ENCODE measurements around the gene OSBPL7.

The OSBPL7 gene

DNA sequence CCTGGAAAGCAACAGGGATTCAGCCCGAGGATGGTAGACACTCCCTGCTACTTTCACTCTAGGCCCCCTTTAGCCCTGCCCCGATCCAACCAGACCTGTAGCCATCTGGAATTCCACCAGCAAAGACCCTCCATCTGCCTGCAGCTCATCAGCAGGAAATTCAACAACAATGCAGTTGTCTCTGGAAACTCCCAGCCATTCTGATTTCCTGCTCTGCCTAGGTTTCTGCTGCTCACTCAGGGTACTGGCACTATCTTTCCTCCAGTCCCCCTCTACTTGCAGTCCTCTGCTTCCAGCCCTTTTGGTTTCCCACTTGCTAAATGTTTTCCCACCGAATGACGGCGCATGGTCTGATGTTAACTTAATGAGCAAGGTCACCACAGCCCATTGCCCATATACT, 32.0 kb upstream of the OSBPL7 start:
- no peak for ATAC-seq (replicated peaks)
- peaks cover 87 to 96% of the 10 kb centered on the region in 2 donors for H3K27me3 Mint-ChIP-seq
- H3K36me3 Mint-ChIP-seq (ENCODE audit: insufficient read depth): no peaks in the 10 kb centered on the region
- DNase-seq: no peak
- H3K27ac Mint-ChIP-seq: no peak overlapping the region
- no peak overlapping the region for H3K4me3 Mint-ChIP-seq
- peaks cover 13 to 16% of the 10 kb centered on the region in 2 donors for H3K4me1 Mint-ChIP-seq (ENCODE audit: low read depth in 2 of 2)
- no peaks in the 10 kb centered on the region for H3K9me3 Mint-ChIP-seq

DNA sequence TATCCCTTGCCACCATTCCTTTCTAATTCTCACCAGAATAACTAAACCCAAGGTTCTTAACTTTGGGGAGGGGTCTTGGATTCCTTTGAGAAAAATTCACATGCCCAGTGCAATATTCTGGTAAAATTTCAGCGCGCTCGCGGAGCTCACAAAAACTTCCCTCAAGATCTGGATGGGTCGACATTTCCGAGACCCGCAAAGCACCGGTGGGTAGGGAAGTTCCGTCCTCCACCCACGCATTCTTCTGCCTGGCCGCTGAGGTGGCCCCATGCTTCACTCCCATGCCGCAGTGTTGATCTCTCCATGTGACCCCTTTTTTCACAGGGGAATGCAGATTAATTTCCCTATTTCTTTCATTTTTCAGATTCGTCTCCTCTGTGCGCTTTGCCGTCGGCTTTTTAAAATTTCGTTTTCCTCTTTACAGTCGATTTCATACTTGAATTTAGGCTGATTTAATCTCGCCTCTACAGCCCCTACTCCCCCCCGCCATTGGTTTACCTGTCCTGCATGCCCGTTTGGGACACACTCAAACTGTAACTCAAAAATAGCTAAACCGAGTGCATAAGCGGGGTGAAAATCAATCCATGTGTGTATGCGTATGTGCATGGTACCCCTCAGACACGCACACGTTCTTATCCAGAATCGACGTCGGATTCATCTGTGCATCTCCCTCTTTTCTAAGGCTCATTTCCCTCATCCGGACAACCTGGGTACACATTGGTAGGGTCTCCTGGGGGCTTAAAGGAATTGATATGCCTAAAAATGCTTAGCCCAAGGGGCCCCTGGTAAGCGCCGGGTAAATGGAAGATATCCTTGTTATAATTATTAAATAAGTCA, 30.7 kb upstream of the OSBPL7 start:
- peaks cover 14 to 16% of the 10 kb centered on the region in 2 donors for H3K4me1 Mint-ChIP-seq (ENCODE audit: low read depth in 2 of 2)
- peak overlapping the region; percentile 68 to 72 for H3K4me3 Mint-ChIP-seq
- DNase-seq (no peak), ATAC-seq (replicated peaks) (no peak)
- peaks cover 84 to 98% of the 10 kb centered on the region in 2 donors for H3K27me3 Mint-ChIP-seq
- H3K27ac Mint-ChIP-seq: no peak overlapping the region
- no peaks in the 10 kb centered on the region for H3K9me3 Mint-ChIP-seq
- no peaks in the 10 kb centered on the region for H3K36me3 Mint-ChIP-seq (ENCODE audit: insufficient read depth)

DNA sequence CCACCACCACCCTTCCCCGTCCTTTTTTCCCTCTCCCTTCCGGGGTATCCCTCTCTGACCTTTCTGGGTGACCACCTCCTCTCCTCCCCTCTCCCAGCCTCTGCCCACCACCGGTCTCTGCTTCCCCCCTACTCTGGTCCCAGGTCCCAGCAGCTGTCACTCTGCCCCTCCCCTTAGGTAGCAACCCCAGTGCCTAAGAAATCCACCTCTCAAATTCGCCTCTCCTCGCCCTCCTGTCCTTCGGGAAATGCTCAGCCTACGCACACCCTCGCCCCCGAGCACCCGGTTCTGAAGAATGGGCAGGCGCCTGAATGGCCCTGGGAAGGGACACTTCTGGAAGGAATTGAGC, 30.1 kb upstream of the OSBPL7 start:
- DNase-seq (no peak), ATAC-seq (replicated peaks) (no peak)
- Mint-ChIP-seq H3K36me3 (ENCODE audit: insufficient read depth) (no peaks in the 10 kb centered on the region), H3K27ac (no peak overlapping the region), H3K27me3 (peaks cover 86 to 99% of the 10 kb centered on the region in 2 donors), H3K4me3 (peak overlapping the region; percentile 68 to 72), H3K4me1 (ENCODE audit: low read depth in 2 of 2) (peaks cover 15 to 16% of the 10 kb centered on the region in 2 donors), H3K9me3 (no peaks in the 10 kb centered on the region)

DNA sequence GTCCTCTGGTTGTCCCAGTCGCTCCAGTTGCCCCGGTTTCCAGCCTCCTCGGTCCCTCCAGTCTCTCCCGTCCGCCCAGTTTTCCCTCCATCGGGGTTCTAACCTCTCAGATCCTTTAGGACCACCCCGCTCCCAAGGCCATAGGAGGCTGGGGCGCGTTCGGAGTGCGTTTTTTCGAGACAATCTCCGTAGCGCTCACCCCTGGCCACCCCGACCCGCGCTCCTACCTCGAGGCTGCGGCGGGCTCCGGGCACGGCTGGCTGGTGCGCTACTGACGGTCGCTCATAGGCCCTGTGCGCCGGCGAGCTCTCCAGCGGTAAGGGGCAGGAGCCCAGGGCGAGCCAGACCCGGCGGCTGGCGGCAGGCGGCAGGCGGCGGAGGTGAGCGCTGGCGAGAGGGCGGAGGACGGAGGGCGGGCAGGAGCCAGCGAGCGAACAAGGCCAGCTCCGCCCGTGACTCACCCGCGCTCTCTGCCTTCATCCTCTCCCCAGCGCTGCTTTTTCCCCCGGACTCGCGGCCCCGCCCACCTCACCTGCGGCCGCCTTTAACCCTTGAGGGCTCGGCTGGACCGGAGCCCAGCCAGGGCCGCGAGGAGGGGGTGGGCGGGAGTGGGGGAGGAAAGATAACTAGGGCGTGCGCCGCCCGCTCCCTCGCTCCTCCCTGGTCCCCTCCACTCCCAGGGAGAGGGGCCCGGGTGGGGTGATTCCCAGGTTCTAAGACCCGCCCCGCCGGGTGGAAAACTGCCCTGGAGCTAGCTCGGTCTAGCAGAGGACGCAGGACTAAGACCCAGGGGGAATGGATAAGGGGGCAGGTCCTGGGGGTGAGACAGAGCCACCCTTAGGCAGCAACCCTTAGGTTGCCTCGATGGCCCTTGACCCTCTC, 29.3 kb upstream of the OSBPL7 start, which contains the start of gene SP6:
TSS of gene SP6 (minus strand) at position 472 of the 882 bp plus-strand sequence. CDS start 2,734 bp downstream, outside the sequence.
- ATAC-seq (replicated peaks) (peak; percentile 89), DNase-seq (peak; percentile 40 to 54 (median 51))
- Mint-ChIP-seq H3K27me3 (peaks cover 86 to 99% of the 10 kb centered on the region in 2 donors), H3K27ac (peak within 1 kb of the TSS in 1 of 2 donors; percentile 75), H3K4me1 (ENCODE audit: low read depth in 2 of 2) (peaks cover 15 to 16% of the 10 kb centered on the region in 2 donors), H3K4me3 (peak within 1 kb of the TSS; percentile 68 to 73), H3K36me3 (ENCODE audit: insufficient read depth) (no peaks in the 10 kb centered on the region), H3K9me3 (no peaks in the 10 kb centered on the region)

DNA sequence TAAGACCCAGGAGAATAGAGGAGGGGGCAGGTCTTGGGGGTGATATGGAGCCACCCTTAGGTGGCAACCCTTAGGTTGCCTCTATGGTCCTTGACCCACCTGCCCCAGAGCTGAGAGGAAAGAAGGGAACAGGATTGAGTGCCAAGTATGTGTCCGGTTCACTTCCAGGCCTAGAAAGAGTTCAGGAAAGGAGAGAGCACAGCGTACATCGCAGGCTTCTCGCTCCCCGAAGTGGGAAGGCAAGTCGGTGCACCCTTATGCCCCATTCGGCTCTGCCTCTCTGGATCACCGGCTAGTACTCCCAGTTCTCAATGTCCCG, 28.7 kb upstream of the OSBPL7 start:
- Mint-ChIP-seq H3K36me3 (ENCODE audit: insufficient read depth) (no peaks in the 10 kb centered on the region), H3K27me3 (peaks cover 86 to 99% of the 10 kb centered on the region in 2 donors), H3K4me1 (ENCODE audit: low read depth in 2 of 2) (peaks cover 15 to 16% of the 10 kb centered on the region in 2 donors), H3K4me3 (peak overlapping the region; percentile 66 to 73), H3K9me3 (no peaks in the 10 kb centered on the region), H3K27ac (peak overlapping the region in 1 of 2 donors; percentile 75)
- no peak for DNase-seq
- ATAC-seq (replicated peaks): no peak

DNA sequence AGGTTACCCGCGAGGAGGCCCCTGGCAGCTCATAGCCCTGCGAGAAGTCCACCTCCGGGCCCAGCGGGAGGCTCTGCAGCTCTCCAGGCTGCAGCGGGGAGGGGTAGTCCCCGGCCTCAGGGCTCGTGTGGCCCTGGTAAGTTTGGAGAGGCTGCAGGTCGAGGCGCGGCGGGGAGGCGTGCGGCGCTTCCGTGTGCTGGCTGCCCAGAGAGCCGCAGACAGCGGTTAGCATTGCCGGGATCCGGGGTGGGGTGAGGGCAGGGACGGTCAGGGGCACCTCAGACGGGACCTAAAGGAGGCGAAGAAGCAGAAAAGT, 26.6 kb upstream of the OSBPL7 start:
- H3K4me1 Mint-ChIP-seq (ENCODE audit: low read depth in 2 of 2): peaks cover 16 to 17% of the 10 kb centered on the region in 2 donors
- H3K4me3 Mint-ChIP-seq: no peak overlapping the region
- ATAC-seq (replicated peaks) (no peak), DNase-seq (no peak)
- H3K27ac Mint-ChIP-seq: no peak overlapping the region
- no peaks in the 10 kb centered on the region for H3K36me3 Mint-ChIP-seq (ENCODE audit: insufficient read depth)
- peaks cover 72 to 92% of the 10 kb centered on the region in 2 donors for H3K27me3 Mint-ChIP-seq
- H3K9me3 Mint-ChIP-seq: no peaks in the 10 kb centered on the region

DNA sequence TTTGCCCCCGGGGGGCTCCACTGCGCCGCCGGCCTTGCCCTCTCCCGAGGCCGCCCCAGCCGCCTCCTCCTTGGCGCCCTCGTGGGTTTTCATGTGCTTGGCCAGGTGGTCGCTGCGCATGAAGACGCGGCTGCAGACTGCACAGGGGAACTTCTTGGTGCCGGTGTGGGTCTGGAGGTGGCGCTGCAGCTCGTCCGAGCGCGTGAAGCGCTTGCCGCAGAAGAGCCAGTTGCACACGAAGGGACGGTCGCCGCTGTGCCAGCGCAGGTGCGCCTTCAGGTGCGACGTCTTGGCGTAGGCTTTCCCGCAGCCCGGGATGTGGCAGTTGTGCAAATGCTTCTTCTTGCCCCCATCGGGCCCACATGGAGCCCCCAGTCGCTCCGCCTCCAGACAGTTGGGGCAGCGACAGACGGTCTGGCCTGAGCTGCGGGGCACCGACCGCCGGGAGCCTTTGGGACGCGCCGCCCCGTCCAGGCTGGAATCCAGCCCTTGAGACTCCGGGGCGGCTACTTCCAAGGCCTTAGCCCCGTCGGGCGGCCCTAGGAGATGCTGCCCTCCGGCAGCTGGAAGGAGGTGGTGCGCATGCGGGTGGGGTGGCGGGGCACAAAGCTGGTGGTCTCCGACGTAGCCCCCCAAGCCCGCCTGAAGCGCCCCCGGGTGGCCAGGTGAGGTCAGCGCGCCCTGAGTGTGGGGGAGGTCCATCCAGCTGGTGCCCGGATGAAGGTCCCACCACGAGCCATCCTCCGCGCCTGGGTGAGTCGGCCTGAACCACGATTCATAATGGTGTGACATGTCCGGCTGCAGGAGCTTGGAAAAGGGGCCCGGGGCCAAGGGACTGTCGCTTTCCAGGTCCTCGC, 26.0 kb upstream of the OSBPL7 start:
- no peaks in the 10 kb centered on the region for H3K36me3 Mint-ChIP-seq (ENCODE audit: insufficient read depth)
- H3K4me1 Mint-ChIP-seq (ENCODE audit: low read depth in 2 of 2): peaks cover 16 to 17% of the 10 kb centered on the region in 2 donors
- H3K9me3 Mint-ChIP-seq: no peaks in the 10 kb centered on the region
- H3K27ac Mint-ChIP-seq: no peak overlapping the region
- DNase-seq: no peak
- H3K4me3 Mint-ChIP-seq: no peak overlapping the region
- ATAC-seq (replicated peaks): peak; percentile 31
- peaks cover 66 to 86% of the 10 kb centered on the region in 2 donors for H3K27me3 Mint-ChIP-seq

DNA sequence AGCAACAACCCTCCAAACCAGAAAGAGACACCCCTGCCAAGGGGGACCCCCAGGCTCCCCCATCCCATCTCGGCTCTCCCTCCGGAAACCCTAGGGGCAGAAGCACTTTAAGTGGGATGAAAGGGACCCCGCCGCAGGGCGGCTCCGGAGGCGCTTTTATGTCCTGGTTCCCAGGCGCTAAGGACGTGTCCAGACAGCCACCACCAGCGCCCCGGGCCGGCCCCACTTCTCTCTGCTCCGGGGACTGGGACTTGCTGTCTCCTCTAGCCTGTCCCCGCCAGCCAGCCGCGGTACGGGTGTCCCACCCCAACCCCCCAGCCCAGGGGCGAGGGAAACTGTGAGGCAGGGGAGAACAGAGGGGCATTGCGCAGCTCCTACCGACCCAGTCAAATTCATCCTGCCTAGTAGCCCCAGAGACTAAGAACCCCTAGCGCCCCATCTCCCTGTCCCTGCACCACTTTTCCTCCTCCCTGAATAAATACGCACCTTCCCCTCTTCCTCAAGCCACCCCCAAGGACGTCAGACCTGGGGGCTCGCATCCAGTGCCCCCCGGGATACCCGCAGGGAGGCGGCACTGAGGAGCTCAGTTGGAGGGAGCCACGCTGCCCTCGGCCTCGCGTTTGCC, 25.2 kb upstream of the OSBPL7 start:
- Mint-ChIP-seq H3K4me3 (no peak overlapping the region), H3K27ac (no peak overlapping the region), H3K4me1 (ENCODE audit: low read depth in 2 of 2) (peaks cover 9% of the 10 kb centered on the region in 2 donors), H3K36me3 (ENCODE audit: insufficient read depth) (no peaks in the 10 kb centered on the region), H3K9me3 (no peaks in the 10 kb centered on the region), H3K27me3 (peaks cover 59 to 79% of the 10 kb centered on the region in 2 donors)
- no peak for ATAC-seq (replicated peaks)
- DNase-seq: no peak

DNA sequence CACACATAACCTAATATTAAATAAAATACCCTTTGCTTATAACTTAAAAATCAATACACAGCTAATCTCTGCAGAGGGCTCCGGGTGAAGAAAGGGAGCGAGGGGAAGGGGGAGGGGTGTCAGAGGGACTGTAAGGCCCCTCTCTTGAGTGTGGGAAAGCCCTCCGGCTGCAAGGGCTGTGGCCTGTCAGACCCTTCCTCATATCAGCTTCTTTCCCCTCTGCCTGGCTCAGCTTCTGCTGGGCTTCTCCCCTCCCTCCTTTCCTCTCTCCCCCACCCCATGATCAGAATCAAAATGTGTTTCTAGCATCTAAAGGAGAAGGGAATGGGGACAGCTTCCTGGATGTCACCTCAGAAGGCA, 24.1 kb upstream of the OSBPL7 start:
- ATAC-seq (replicated peaks): no peak
- H3K27ac Mint-ChIP-seq: no peak overlapping the region

DNA sequence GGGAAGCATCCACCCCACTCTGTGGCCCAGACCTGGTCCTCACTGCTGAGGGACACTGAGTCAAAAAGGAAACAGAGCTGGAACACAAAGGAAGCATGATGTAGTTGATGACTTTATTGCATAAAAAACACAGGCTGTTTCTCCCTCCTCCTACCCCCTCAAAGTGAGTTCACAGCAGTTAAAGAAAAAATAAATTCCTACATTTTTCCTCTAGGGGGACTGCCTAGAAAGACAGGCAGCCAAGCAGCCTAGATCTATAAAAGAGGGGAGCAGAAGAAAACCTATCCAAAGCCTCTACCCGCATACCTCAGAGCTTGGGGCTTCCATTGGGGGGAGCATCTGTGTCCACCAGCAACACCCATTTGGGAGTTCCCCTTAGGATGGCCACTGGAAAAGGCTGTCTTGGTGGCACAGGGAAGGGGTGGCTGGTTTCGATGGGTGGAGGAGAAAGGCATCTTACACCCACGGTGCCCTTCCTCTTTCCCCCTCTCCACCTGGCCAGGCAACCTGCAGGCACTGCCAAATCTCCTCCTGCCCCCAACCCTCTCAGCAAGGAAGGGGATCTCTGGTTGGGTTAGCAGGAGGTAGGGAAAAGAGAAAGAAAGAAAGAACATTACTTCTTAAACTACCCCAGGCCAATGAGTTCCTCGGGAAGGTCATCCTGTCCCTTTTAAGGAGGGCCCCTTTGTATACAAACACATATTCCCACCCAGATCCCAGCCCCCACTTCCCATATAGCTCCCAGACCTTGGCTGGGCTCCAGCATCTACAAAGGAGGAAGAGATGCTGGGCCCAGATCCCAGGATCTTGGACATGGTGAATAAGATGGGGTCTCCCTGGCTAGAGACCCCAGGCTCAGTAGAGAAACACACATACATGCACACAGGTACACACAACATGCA, 23.5 kb upstream of the OSBPL7 start:
- DNase-seq: no peak
- ATAC-seq (replicated peaks): no peak
- H3K27me3 Mint-ChIP-seq: peaks cover 47 to 63% of the 10 kb centered on the region in 2 donors
- no peak overlapping the region for H3K27ac Mint-ChIP-seq
- H3K36me3 Mint-ChIP-seq (ENCODE audit: insufficient read depth): no peaks in the 10 kb centered on the region
- H3K9me3 Mint-ChIP-seq: no peaks in the 10 kb centered on the region
- peaks cover 10 to 15% of the 10 kb centered on the region in 2 donors for H3K4me1 Mint-ChIP-seq (ENCODE audit: low read depth in 2 of 2)
- H3K4me3 Mint-ChIP-seq: no peak overlapping the region

More for the DNA sequence above, 24.1 kb upstream of the OSBPL7 start:
- peaks cover 53 to 69% of the 10 kb centered on the region in 2 donors for H3K27me3 Mint-ChIP-seq
- peaks cover 11 to 12% of the 10 kb centered on the region in 2 donors for H3K4me1 Mint-ChIP-seq (ENCODE audit: low read depth in 2 of 2)
- no peaks in the 10 kb centered on the region for H3K36me3 Mint-ChIP-seq (ENCODE audit: insufficient read depth)
- no peaks in the 10 kb centered on the region for H3K9me3 Mint-ChIP-seq
- H3K4me3 Mint-ChIP-seq: no peak overlapping the region
- DNase-seq: no peak

DNA sequence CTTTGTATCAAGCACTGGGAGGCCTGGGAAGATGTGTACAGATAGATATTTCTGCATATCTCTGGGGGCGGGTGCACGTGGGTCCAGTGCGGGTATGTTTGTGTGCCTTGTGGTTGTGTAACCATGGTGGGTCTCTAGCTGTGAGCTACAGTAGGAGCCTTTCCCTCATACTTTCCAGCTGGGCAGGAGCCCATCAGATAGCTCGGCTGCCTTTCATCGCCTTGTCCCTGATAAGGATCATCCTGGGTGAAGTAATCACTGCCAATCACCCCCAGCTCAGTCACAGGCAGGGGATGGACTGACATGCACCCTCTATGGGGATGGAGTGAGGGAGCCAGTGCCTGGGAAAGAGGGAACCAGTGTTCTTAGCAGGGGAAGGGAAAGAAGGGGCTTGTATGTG, 22.6 kb upstream of the OSBPL7 start:
- peaks cover 17 to 20% of the 10 kb centered on the region in 2 donors for H3K4me1 Mint-ChIP-seq (ENCODE audit: low read depth in 2 of 2)
- H3K27ac Mint-ChIP-seq: no peak overlapping the region
- no peak for DNase-seq
- no peaks in the 10 kb centered on the region for H3K9me3 Mint-ChIP-seq
- no peak for ATAC-seq (replicated peaks)
- peaks cover 38 to 54% of the 10 kb centered on the region in 2 donors for H3K27me3 Mint-ChIP-seq
- no peak overlapping the region for H3K4me3 Mint-ChIP-seq
- H3K36me3 Mint-ChIP-seq (ENCODE audit: insufficient read depth): peaks cover 3% of the 10 kb centered on the region

DNA sequence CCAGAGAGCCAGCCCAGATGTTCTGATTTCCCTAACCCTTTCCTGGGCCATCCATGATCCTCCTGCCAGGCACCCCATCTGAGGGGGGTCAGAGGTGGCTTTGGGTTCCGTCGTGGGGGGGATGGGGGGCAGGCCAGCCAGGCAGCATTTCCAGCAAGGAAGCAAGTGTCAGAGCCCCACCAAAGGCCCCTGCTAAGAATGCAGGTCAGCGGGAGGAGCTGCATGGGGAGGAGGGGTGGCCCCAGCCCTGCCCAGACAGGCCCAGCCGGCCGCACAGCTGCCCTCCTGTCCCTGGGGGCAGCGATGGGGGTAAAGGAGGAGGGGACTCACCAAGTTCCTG, 21.8 kb upstream of the OSBPL7 start:
- H3K9me3 Mint-ChIP-seq: no peaks in the 10 kb centered on the region
- H3K4me1 Mint-ChIP-seq (ENCODE audit: low read depth in 2 of 2): peaks cover 17 to 21% of the 10 kb centered on the region in 2 donors
- H3K36me3 Mint-ChIP-seq (ENCODE audit: insufficient read depth): peaks cover 3% of the 10 kb centered on the region
- no peak for DNase-seq
- peak overlapping the region in 1 of 2 donors; percentile 64 for H3K27ac Mint-ChIP-seq
- H3K27me3 Mint-ChIP-seq: peaks cover 30 to 46% of the 10 kb centered on the region in 2 donors
- H3K4me3 Mint-ChIP-seq: peak overlapping the region in 1 of 2 donors; percentile 10
- ATAC-seq (replicated peaks): no peak
